Cardiac muscle cell (in vitro differentiated cells and primary cell): ENCODE measurements around the gene ATP2B2. TPM values are rescaled to one million over a fixed set of nuclear protein-coding genes. Genes with fewer than 3 reads are reported as not detected.

Source experiments
- DNase-seq, 2 donors: peaks; one replicate each; pipeline versions ENCODE4 v3.0.0 to v3.0.0-alpha.2; 2010 to 2017; ENCODE audit warnings: low read depth in 1 of 2, low spot score in 1 of 2
- H3K27ac ChIP-seq: fragments of 200-600 bp; sonication (generic); 2 replicates; pipeline ENCODE4 v1.5.1; 2016
- H3K27me3 ChIP-seq: fragments of 200-600 bp; sonication (generic); 2 replicates; pipeline ENCODE4 v1.6.0; 2016; ENCODE audit warnings: control low read depth
- H3K36me3 ChIP-seq: fragments of 200-600 bp; sonication (generic); 2 replicates; pipeline ENCODE4 v1.5.1; 2016; ENCODE audit warnings: control low read depth
- H3K4me1 ChIP-seq: fragments of 200-600 bp; sonication (generic); 2 replicates; pipeline ENCODE4 v1.8.1; 2017; ENCODE audit warnings: low read depth, mild to moderate bottlenecking, mixed run types
- H3K4me3 ChIP-seq: fragments of 200-600 bp; sonication (generic); 2 replicates; pipeline ENCODE4 v1.5.1; 2016; ENCODE audit warnings: mild to moderate bottlenecking
- H3K9me3 ChIP-seq: fragments of 200-600 bp; sonication (generic); 2 replicates; pipeline ENCODE4 v1.5.1; 2017; ENCODE audit warnings: low read depth, mild to moderate bottlenecking, control low read depth
- polyA plus RNA-seq: library from polyadenylated mRNA; unstranded; fragments of >200 nt; fragmentation: Nextera tagmentation; extraction: Ambion mirVana; gene quantifications from 2 replicates; pipeline ENCODE4 v1.2.1, GENCODE V29; 2016
- total RNA-seq: library from RNA; depleted of rRNA; stranded (reverse); fragments of >200 nt; gene quantifications from 2 replicates; pipeline ENCODE4 v1.2.3, GENCODE V29; 2016
- TF ChIP-seq, protein P1 (sequence below): IDR thresholded peaks from 2 replicates; pipeline ENCODE4 v1.5.1; 2012; ENCODE audit warnings: low read depth, mild to moderate bottlenecking, low read length

ATP2B2 gene
- total and polyA plus RNA-seq, 2 experiments from 2014 or later: 0.22 to 0.77 TPM

DNA sequence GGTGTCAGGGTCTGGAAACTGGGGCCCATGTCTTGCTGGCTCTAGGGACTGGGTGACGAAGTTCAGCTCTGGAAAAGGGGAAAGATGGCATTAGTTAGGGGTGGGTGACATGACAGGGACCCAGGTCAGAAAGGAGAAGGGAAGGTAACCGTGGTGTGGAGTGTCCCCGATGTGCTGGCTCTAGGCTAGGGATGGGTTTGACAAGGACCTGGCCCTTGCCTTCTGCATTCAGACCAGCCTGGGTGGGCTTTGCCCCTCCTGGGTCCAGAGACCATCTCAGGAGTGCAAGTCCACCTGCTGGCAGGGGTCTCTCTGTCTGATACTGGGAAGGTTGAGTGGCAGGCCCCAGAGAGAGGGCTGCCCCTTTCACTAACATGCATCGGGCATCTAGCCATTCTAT, 28.7 kb upstream of the ATP2B2 start:
- no peak overlapping the region for H3K27ac ChIP-seq
- no peaks in the 10 kb centered on the region for H3K4me1 ChIP-seq
- H3K36me3 ChIP-seq: no peaks in the 10 kb centered on the region
- TF ChIP-seq, protein P1, sequence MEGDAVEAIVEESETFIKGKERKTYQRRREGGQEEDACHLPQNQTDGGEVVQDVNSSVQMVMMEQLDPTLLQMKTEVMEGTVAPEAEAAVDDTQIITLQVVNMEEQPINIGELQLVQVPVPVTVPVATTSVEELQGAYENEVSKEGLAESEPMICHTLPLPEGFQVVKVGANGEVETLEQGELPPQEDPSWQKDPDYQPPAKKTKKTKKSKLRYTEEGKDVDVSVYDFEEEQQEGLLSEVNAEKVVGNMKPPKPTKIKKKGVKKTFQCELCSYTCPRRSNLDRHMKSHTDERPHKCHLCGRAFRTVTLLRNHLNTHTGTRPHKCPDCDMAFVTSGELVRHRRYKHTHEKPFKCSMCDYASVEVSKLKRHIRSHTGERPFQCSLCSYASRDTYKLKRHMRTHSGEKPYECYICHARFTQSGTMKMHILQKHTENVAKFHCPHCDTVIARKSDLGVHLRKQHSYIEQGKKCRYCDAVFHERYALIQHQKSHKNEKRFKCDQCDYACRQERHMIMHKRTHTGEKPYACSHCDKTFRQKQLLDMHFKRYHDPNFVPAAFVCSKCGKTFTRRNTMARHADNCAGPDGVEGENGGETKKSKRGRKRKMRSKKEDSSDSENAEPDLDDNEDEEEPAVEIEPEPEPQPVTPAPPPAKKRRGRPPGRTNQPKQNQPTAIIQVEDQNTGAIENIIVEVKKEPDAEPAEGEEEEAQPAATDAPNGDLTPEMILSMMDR: no peak
- no peaks in the 10 kb centered on the region for H3K9me3 ChIP-seq
- DNase-seq: no peak
- peaks cover 23% of the 10 kb centered on the region for H3K27me3 ChIP-seq
- H3K4me3 ChIP-seq: no peak overlapping the region

DNA sequence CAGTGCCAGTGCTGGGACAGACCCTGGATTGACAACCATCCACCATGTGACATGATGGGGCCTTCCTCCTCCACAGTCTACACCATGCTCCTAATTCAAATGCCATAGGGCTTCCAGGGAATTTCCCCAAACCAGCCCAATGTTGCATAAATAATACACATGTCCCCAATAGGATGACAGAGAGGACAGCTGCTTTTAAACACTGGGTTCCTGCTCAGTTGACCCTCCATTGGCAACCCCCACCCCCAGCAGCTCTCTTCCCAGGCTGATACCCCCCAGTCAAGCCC, 28.3 kb upstream of the ATP2B2 start:
- no peak overlapping the region for H3K4me3 ChIP-seq
- H3K9me3 ChIP-seq: no peaks in the 10 kb centered on the region
- H3K27me3 ChIP-seq: peaks cover 27% of the 10 kb centered on the region
- DNase-seq: no peak
- no peaks in the 10 kb centered on the region for H3K4me1 ChIP-seq
- H3K36me3 ChIP-seq: no peaks in the 10 kb centered on the region
- no peak overlapping the region for H3K27ac ChIP-seq
- TF ChIP-seq, protein P1: no peak

DNA sequence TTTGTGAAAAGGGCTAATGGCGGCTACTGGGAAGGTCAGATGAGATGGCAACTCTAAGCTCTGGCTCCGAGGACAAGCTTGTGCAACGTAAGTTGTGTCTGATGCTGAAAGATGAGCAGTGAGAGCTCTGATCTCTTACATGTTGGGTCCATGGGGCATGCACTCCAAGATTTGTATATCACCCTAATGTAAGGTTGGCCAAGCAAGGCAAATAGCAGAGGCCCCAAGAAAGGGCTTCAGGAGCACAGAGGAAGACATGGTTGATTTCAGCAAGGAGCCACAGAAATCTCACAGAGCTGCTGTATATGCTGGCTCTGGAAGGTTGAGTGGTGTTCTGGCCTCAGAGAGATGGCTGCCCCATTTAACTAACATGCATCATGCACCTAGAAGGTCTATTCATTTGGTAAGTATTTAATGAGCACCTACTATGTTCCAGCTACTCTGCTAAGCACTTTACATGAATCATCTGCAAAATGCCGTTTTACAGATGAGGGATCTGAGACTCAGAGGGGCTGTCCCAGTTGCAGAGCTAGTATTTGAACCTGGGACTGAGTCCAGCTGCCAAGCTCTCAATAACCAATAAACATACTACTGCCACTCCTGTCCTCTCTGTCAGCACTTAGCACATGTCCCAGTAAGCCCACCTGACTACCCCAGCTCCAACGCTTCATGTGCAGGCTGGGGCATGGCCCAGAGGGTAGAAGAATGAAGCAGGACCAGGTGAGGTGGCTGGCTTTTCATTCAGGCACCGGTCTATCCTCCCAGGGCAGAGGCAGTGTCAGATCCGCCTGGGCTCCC, 27.8 kb upstream of the ATP2B2 start:
- no peak for DNase-seq
- H3K9me3 ChIP-seq: no peaks in the 10 kb centered on the region
- H3K4me3 ChIP-seq: no peak overlapping the region
- no peak overlapping the region for H3K27ac ChIP-seq
- peaks cover 28% of the 10 kb centered on the region for H3K27me3 ChIP-seq
- TF ChIP-seq, protein P1: no peak
- H3K4me1 ChIP-seq: no peaks in the 10 kb centered on the region
- no peaks in the 10 kb centered on the region for H3K36me3 ChIP-seq

DNA sequence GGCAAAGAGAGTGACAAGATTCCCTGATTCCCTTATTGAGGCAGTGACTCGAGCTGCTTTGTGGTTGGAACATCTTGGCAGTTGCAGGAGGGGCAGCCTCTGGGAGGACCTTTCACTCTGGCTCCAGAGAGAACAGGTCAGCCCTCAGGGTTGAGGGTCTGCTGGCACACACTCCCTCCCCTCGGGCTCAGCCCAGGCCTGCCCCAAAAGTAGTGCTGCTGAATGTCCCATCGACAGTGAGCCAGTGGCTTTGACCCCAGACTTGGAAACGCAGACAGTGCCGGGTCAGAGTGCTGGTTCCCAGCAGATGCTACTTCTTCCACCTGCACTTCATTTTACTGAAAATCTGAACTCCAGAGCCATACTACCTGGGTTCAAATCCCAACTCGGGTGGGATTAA, 25.6 kb upstream of the ATP2B2 start:
- H3K27ac ChIP-seq: no peak overlapping the region
- peaks cover 32% of the 10 kb centered on the region for H3K27me3 ChIP-seq
- no peak for DNase-seq
- H3K4me1 ChIP-seq: no peaks in the 10 kb centered on the region
- no peaks in the 10 kb centered on the region for H3K9me3 ChIP-seq
- no peaks in the 10 kb centered on the region for H3K36me3 ChIP-seq
- TF ChIP-seq, protein P1: no peak
- H3K4me3 ChIP-seq: no peak overlapping the region

DNA sequence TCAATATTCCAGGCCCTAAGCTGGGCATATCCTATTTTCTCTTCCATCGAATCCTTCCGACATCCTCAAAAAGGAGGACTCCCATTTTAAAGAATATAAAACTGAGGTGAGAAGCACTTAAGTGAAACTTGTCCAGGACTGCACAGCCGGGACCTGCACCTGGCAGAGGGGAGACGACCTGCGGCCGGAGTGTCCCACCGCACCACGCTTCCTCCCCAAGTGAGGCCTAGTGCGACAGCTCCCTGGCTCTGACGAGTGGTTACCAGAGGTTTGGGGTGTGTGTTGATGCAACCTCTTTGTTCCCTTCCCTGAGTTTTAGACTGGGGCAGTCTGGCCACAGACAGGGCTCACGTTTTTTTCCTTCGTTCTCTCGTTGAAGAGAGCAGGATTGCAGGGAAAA, 24.9 kb upstream of the ATP2B2 start:
- H3K36me3 ChIP-seq: no peaks in the 10 kb centered on the region
- no peaks in the 10 kb centered on the region for H3K9me3 ChIP-seq
- DNase-seq: no peak
- no peak overlapping the region for H3K4me3 ChIP-seq
- H3K27ac ChIP-seq: no peak overlapping the region
- H3K4me1 ChIP-seq: no peaks in the 10 kb centered on the region
- TF ChIP-seq, protein P1: no peak
- H3K27me3 ChIP-seq: peaks cover 40% of the 10 kb centered on the region
